Left ventricle myocardium inferior (tissue), 1 donor: ENCODE measurements around the gene SUSD4. TPM values are rescaled to one million over a fixed set of nuclear protein-coding genes. Genes with fewer than 3 reads are reported as not detected.

Experiments
- DNase-seq: peaks from one replicate; pipeline ENCODE4 v3.0.0-alpha.2; 2020
- H3K27ac ChIP-seq: fragments of 200-600 bp; replicated peaks from 2 replicates; pipeline ENCODE4 v1.8.0; 2021
- H3K27me3 ChIP-seq: fragments of 200-600 bp; 2 replicates; pipeline ENCODE4 v1.8.0; 2021; ENCODE audit warnings: low read depth
- H3K36me3 ChIP-seq: fragments of 200-600 bp; 2 replicates; pipeline ENCODE4 v1.8.0; 2021
- H3K4me1 ChIP-seq: fragments of 200-600 bp; 2 replicates; pipeline ENCODE4 v1.8.0; 2021
- H3K4me3 ChIP-seq: fragments of 200-600 bp; 2 replicates; pipeline ENCODE4 v1.8.0; 2021; ENCODE audit warnings: mild to moderate bottlenecking, moderate library complexity
- H3K9me3 ChIP-seq: fragments of 200-600 bp; replicated peaks from 2 replicates; pipeline ENCODE4 v1.8.0; 2021
- intact Hi-C: fragments of 100-400 bp; cut with micrococcal nuclease; formaldehyde crosslinking; loops from one replicate; pipeline ENCODE4 v1.11.0; 2022
- total RNA-seq: library from RNA; stranded (reverse); fragmentation: NEBNext Ultra II Directional; extraction: Animal tissue kit (Norgen Biotek cat#: 25700); gene quantifications from one replicate; pipeline ENCODE4 v1.2.1, GENCODE V29; 2021
- TF ChIP-seq, protein P1 (sequence below): fragments of 200-600 bp; IDR thresholded peaks from 2 replicates; pipeline ENCODE4 v1.8.0; 2021; ENCODE audit warnings: antibody characterized with exemption, mild to moderate bottlenecking, borderline replicate concordance
- donor health status: DM: no; HTN: yes; CAD: no; lungs with severe emphysema.

The SUSD4 gene
- total RNA-seq, 1 donor from 2014 or later = 2.5 TPM

DNA sequence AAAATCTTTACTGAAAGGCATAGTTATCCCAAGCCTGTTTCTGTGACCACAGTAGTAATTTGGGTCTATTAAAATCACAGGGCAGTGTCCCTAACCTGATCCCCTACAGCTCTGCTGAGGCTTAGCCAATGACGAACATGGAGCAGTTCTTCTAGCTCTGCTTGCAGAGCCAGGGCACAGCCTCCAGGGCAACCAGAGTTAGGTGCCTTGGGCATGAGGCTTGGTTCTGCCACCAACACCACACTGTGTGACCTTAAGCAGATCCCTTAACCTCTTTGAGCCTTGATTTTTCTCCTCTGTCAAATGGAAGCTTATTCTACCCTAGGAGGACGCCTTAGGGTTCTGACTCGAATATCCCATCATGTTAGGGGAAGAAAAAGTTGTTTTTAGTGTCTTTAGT is 134.2 kb downstream of the SUSD4 start:
- H3K4me3 ChIP-seq = no peak overlapping the region
- intact Hi-C loops = no loop called here
- TF ChIP-seq, protein P1, sequence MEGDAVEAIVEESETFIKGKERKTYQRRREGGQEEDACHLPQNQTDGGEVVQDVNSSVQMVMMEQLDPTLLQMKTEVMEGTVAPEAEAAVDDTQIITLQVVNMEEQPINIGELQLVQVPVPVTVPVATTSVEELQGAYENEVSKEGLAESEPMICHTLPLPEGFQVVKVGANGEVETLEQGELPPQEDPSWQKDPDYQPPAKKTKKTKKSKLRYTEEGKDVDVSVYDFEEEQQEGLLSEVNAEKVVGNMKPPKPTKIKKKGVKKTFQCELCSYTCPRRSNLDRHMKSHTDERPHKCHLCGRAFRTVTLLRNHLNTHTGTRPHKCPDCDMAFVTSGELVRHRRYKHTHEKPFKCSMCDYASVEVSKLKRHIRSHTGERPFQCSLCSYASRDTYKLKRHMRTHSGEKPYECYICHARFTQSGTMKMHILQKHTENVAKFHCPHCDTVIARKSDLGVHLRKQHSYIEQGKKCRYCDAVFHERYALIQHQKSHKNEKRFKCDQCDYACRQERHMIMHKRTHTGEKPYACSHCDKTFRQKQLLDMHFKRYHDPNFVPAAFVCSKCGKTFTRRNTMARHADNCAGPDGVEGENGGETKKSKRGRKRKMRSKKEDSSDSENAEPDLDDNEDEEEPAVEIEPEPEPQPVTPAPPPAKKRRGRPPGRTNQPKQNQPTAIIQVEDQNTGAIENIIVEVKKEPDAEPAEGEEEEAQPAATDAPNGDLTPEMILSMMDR = no peak

DNA sequence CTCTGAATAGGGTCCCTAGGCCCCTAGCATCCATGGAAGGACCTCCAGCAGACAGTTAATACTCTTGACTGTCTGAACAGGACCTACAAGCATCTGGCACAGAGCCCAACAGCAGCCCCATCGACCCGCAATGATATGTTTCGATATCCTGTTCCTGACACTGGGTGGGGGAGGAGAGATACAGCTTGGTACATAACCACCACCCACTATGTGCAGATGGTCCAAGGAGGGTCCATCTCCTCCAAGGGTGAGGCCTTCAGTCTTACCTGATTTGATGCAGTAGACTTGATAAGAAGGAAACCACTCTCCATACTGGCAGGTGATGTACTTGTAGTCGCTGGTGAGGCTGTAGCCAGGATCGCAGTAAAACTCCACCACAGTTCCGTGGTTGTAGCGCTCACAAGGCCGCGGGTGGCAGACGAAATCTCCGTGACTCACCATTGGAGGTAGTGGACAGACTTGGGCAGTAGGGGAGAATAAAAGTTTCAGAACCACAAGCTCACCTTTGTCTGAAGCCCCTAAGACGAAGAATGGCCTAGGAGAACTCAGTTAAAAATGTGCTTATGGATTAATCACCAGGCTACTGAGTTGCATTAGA is 134.9 kb downstream of the SUSD4 start:
- Histone ChIP-seq H3K9me3 (no peaks in the 10 kb centered on the region), H3K27me3 (no peaks in the 10 kb centered on the region), H3K4me3 (no peak overlapping the region), H3K36me3 (no peaks in the 10 kb centered on the region), H3K4me1 (peaks cover 13% of the 10 kb centered on the region), H3K27ac (no peak overlapping the region)
- intact Hi-C loops = no loop called here
- DNase-seq = no peak
- TF ChIP-seq, protein P1 = no peak

More for the DNA sequence above, 134.2 kb downstream of the SUSD4 start:
- Histone ChIP-seq H3K36me3 (no peaks in the 10 kb centered on the region), H3K27me3 (no peaks in the 10 kb centered on the region), H3K4me1 (peaks cover 20% of the 10 kb centered on the region), H3K9me3 (no peaks in the 10 kb centered on the region), H3K27ac (no peak overlapping the region)
- DNase-seq = no peak

DNA sequence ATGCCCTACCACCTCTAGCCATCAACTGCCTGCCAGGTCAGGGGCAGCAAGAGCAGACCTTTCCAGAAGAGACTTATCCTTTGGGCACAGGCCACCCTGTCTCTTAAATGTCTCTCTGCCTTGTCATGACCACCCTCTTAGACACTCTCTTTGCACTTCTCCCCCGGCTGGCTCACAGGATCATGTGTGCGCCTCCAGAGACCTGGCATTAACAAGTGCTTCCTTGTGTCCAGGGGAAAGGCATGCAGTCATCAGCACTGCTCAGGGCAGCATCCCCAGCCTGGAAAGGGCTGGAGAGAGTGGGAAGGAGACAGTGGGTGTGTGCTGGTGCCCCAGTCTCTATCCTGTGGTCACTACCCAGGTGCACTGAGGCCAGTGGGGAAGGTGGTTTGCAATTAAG is 135.8 kb downstream of the SUSD4 start:
- no peak overlapping the region for H3K27ac ChIP-seq
- peaks cover 4% of the 10 kb centered on the region for H3K4me1 ChIP-seq
- TF ChIP-seq, protein P1 = no peak
- H3K27me3 ChIP-seq = no peaks in the 10 kb centered on the region
- intact Hi-C loops = no loop called here
- H3K36me3 ChIP-seq = no peaks in the 10 kb centered on the region
- DNase-seq = no peak
- H3K4me3 ChIP-seq = no peak overlapping the region
- no peaks in the 10 kb centered on the region for H3K9me3 ChIP-seq

DNA sequence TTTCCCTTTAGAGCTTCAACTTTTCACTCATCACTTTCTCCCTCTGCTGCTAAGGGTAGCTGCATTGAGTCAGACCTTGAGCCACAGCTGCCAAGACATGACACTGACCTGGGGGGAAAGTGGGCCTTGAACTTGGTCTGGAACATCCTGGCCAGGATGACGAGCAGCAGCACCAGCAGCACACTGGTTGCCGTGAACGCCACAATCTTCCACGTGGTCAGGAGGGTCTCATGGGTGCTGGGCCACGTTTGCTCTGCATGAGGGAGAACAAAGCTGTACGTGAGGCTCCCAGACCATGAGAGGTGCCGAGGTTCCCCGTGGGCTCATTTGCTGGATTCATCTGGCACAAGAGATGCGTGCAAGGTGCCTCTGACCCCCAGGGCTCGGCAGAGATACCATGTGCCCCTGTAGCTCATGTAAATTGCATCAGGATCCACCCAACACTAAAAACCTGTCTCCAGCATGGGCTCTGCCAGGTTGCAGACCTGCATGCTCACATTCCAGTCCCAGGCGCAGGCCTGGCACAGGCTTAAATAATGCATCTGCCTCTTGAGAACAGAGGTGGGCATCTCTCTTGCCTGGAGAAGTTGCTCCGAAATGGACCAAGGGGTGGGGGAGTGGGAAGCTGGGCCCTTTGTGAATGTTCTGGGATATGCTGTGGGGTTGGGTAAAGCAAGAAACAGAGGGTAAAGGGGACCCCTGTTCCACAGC is 136.3 kb downstream of the SUSD4 start:
- intact Hi-C loops = no loop called here
- Histone ChIP-seq H3K27me3 (no peaks in the 10 kb centered on the region), H3K4me3 (no peak overlapping the region), H3K4me1 (no peaks in the 10 kb centered on the region), H3K27ac (no peak overlapping the region), H3K36me3 (no peaks in the 10 kb centered on the region), H3K9me3 (no peaks in the 10 kb centered on the region)
- no peak for DNase-seq
- TF ChIP-seq, protein P1 = no peak

DNA sequence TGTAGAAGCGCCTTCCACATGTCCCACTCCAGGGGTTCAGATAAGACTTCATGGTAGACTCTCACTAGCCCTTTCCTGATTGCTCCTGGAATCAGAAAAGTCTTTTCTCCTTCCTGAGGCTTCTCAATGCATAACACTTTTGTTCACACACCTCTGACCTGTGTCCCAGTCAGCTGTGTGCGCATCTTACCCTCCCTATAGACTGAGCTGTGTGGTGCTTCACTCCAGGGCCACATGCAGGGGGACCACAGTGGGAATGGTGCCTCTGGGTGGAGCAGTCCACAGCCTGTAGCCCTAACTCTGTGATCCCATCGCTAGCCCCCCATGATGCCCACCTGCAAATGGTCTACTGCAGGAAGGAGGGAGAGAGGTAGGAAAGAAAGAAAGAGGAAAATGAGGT is 136.9 kb downstream of the SUSD4 start:
- Histone ChIP-seq H3K27ac (no peak overlapping the region), H3K27me3 (no peaks in the 10 kb centered on the region), H3K4me3 (no peak overlapping the region), H3K4me1 (no peaks in the 10 kb centered on the region), H3K9me3 (no peaks in the 10 kb centered on the region), H3K36me3 (no peaks in the 10 kb centered on the region)
- intact Hi-C loops = no loop called here
- TF ChIP-seq, protein P1 = no peak
- DNase-seq = no peak
